ENCODE results near the gene HYAL1.
"Not testable (repeated sequence)": the region's sequence is repeated elsewhere in the genome, so short reads cannot be mapped to it uniquely, and the experiment has no call there.

Gene HYAL1

DNA sequence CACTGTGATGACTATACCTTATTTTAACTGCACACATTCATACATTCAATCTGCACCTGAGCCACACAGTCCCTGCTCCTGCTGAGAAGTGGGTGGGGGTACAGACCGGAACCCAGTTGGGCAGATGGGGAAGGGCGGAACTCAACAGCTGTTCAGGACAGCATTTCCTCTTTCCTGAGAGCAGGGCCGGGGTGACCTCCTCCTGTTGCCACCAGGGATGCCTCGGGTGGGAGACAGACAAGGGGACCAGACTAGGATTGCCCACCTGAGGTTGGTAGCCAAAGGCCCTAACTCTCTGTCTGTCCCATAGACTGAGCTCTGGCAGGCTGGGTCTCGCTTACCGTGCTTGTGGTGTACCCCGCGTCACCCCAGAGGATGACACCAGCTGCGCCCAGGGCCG is 15.2 kb upstream of the HYAL1 start:
- DNase-seq (ENCODE audit: low read depth in 2 of 2) = no peak

DNA sequence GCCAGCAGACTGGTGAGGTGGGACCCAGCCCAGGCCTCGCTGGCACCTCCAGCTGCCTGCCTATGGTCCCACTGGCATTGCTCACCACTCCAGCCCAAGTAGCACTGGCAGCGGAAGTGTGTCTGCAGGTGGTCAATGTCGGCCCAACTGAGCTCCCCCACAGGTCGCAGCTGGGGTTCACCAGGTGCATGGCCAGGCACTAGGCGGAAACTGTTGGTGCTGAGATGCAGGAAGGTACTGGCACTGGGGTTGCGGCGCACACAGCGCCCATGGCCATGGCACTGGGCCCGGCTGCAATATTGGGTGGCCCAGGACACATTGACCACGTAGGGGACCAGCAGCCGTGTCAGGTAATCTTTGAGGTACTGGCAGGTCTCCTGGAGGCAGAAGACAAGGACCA is 14.8 kb upstream of the HYAL1 start:
- DNase-seq (ENCODE audit: low read depth in 2 of 2) = no peak

DNA sequence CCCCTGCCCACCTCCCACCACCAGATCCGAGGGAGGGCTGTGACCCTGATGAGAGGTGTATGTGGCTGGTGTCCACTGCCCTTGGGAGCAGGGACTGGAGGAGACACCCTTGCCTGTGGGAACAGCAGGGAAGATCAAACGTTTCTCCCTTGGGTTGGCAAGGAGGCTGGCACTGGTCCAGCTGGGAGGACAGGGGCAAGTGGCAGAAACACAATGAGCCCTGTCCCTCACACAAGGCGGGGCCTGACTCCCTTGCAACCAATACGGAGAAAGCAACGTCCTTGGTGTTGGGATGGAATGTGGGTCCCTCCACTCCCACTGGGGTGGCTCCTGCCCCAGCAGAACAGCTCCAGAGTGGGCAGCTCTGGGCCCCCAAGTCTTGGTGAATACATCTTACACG is 13.9 kb upstream of the HYAL1 start:
- DNase-seq (ENCODE audit: low read depth in 2 of 2) = no peak

DNA sequence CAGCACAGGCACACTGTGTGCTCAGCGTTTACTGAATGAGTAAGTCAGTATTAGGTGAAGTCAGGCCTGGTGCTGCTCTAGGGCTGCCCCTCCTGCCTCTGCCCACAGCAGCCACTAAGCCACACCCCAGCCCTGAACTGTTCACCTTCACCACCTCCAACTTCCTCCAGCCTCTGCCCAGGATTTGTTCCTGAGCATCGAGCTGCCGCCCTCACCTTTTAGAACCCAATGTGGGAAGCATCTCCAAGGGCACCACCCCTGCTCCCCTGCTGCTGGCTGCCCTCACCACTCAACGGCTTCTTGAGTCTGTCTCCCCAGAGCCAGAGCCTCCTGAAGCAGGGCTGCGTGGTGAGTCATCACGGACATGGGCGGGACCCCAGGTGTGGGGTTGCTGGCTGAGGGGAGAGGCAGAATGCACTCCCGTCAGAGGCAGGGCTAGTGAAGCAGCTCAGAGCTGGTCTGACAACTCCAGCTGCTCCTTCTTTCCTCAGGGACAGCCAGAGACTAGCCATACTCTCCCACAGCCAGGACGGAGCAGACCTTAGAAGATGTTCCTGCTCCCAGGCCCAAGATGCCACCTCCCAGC is 13.4 kb upstream of the HYAL1 start:
- DNase-seq (ENCODE audit: low read depth in 2 of 2) = peak; percentile 50 to 58

DNA sequence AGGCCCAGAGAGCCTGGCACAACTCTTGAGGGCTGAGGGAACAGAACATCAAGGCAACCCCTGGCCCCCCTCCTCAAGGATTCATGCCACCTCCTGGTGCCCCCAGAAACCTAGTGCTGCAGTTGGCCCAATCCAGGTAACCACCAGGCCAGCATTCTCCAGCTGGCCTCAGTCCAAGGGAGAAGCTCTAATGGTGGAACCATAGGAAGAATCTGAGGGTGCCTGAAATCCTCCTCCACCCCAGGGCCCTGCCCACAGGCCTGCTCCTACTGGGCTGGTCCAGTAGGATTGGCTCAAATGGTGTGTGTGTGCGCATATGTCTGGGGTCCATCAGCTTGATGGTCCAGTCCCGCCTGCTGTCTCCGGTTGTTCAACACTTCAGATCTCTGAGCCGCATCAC is 11.4 kb upstream of the HYAL1 start:
- DNase-seq (ENCODE audit: low read depth in 2 of 2) = no peak

DNA sequence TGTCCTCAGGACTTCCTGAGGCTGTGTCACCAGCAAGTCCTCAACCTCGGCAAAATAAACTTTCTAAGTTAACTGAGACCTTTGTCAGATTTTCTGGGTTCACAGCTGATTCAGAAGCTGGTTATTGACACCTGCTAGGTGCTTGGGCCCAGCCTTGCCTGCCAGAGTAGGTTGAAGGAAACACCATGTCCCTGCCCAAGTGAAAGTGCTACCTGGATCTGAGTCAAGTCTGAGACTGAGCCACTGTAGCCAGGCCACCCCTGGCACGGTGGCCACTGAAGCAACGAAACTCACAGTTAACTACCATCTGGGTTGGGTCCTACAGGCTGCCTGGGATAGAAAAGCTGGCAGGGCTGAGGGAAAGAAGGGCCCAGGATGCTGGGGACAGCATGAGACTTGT is 11.0 kb upstream of the HYAL1 start:
- no peak for DNase-seq (ENCODE audit: low read depth in 2 of 2)

DNA sequence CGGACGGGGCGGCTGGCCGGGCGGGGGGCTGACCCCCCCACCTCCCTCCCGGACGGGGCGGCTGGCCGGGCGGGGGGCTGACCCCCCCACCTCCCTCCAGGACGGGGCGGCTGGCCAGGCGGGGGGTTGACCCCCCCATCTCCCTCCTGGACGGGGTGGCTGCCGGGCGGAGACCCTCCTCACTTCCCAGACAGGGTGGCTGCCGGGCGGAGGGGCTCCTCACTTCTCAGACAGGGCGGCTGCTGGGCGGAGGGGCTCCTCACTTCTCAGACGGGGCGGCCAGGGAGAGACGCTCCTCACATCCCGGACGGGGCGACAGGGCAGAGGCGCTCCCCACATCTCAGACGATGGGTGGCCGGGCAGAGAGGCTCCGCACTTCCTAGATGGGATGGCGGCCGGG is 8.7 kb upstream of the HYAL1 start:
- DNase-seq (ENCODE audit: low read depth in 2 of 2) = not testable (repeated sequence)

DNA sequence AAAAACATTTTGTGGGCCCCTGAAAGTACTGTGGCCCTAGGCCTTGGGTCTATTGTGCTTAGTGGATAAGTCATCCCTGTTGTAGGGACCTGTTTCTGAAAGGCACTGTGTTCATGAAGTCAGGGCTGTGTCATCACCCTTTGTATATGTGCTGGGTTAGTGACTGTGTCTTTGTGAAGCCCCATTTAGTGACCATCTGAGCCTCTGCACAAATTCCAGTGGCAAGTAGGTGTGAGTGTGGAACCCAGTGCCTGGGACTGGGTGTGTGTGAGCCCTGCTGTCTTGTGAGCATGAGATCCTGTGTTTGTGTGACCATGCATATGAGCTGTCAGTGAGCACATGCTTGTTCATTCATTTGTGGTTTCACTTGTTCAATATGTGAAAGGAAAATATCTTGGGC is 1.2 kb upstream of the HYAL1 start:
- no peak for DNase-seq (ENCODE audit: low read depth in 2 of 2)

DNA sequence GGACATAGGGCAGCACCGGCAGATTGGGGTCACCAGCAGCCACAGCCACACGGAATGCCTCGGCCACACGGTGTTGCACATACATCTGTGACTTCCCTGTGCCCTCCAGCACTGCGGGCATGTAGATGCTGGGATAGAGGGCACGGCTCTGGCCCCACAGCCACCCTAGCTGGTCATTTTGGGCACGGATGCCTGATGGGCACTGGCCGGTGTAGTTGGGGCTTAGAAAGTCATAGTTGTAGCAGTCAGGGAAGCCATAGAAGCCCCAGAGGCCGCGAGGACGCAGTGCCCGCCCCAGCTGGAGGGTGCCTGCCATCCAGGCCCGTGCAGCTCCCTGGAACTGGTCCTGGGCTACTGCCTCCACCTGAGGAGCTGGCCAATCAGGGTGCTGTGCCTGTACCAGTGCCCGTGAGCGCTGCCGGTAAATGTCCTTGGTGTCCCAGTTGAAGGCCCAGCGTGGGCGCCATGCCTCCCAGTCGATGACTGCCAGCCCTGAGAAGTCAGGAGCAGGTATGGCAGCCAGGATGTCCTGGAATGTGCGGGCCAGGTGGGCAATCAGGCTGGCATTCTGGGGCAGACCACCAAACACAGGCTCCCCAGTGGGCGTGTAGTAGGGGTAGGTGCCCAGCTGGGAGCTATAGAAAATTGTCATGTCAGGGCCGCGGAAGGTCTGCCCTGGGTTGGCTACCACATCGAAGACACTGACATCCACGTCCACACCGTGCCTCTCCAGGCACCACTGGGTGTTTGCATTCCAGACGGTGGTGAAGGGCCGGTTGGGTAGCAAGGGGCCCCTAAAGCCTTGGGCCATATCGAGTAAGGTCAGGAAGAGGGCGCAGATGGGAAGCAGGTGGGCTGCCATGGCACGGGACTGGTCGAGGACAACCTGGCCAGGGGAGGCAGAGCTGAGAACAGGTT is 1.0 kb downstream of the HYAL1 start:
- no peak for DNase-seq (ENCODE audit: low read depth in 2 of 2)

DNA sequence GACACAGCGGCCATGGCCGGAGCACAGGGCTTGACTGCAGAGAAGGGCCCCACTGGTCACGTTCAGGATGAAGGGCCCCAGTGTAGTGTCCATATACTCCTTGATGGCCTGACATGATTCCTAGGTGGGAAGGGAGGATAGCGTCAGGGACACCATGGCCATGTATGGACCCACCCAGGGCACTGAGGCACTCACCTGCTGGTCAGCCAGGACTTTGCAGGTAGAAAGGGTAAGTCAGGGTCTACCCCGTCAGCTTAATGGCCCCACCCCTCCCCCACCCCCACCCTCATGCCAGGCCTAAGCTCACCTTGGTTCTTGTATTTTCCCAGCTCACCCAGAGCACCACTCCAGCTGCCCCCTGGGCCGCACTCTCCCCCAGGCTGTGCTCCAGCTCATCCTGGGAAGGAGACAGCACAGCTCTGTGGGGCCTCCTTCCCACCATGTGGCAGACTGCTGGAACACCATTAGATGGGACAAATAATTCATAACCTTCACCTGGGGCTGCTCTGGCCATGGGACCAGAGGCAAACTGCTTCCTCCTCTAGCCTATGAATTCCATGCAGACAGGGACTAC is 2.6 kb downstream of the HYAL1 start:
- no peak for DNase-seq (ENCODE audit: low read depth in 2 of 2)

DNA sequence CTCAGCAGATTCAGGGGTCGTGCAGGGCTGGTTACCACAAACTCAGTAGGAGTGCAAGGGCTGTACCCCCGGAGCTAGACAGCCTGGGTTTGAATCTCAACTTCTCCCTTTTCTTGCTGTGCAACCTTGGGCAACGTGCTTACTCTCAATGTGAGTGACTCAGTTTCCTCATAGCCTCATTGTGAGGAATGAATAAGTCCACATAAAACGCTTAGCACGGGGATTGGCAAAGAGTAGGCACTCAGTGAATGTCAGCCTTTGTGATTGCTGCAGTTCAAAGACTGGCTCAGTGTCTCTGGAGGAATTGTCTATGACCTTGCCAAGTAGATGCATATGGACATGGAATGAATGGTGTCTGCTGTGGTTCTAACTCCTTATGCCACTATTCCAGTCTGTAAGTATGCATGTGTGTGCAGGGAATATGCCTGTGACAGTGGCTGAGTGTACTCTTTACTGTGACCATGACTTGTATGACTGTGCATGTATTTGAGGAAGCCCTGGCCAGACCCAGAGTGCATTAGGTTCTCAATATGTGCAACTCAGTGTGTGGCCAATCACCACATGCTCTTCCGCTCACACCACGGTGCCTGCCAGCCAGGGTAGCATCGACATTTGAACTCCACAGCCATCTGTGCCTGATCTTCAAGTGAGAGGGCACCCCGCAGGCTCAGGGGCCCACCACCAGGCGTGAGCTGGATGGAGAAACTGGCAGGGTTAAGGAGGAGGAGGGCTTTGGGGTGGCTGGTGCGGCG is 3.3 kb downstream of the HYAL1 start:
- DNase-seq (ENCODE audit: low read depth in 2 of 2) = no peak

DNA sequence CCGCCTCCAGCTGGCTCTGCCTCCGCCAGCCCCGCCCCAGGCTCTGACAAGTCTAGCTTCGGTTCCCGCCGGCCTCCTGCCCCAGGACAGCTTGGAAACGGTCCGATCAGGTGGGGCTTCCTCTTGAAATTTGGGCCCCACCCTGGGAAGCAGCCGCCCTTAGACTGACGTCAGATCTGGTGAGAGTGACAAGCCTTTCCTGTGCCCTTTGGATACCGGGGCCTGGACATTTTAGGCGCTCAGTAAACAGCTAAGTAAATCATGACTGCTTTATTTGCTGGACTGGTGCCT is 3.8 kb downstream of the HYAL1 start:
- no peak for DNase-seq (ENCODE audit: low read depth in 2 of 2)

DNA sequence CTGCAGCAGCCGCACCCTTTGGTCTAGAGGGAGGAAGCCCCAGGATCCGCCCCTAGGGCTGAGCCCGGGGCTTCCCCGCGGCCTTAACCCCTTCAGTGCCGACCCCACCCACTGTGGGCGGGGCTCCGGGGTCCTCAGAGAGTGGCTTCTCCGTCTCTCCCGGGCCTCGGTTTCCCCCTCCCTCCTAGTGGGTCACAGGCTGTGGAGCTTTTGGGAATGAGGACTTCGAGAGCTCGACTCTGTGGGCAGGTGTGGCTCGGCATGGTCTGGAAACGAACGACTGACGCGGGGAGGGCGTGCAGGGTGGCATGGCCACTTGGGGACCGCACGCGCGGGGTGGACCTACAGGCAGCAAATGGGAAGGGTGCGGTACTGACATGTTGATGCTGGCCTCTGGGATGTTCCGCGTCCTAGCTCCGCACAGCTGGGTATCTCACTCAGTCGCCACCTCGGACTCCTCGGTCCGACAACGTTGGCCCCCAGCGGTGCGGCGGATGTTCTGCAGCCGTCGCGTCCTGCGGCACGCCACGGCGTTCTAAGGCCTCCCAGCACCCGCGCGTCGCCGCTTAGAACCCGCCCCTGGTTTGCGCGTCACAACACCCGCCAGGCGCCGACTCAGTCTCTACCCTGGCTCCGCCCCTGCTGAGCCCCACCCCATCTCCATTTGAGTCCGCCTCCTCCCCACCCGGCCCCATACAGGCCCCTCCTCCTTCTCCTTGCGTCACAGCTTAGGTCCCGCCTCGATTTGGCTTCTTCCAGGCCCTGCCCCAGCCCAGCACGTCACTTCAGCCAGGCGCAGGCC is 4.3 kb downstream of the HYAL1 start, which contains the start of the genes HYAL3 and NAA80:
TSS of gene HYAL3 (minus strand) at position 570 of the 802 bp plus-strand sequence. CDS start 3,803 bp downstream, outside the sequence.
TSS of gene NAA80 (minus strand) at position 570 of the 802 bp plus-strand sequence. CDS start 1,942 bp downstream, outside the sequence.
- peak; percentile 98 to 99 for DNase-seq (ENCODE audit: low read depth in 2 of 2)

DNA sequence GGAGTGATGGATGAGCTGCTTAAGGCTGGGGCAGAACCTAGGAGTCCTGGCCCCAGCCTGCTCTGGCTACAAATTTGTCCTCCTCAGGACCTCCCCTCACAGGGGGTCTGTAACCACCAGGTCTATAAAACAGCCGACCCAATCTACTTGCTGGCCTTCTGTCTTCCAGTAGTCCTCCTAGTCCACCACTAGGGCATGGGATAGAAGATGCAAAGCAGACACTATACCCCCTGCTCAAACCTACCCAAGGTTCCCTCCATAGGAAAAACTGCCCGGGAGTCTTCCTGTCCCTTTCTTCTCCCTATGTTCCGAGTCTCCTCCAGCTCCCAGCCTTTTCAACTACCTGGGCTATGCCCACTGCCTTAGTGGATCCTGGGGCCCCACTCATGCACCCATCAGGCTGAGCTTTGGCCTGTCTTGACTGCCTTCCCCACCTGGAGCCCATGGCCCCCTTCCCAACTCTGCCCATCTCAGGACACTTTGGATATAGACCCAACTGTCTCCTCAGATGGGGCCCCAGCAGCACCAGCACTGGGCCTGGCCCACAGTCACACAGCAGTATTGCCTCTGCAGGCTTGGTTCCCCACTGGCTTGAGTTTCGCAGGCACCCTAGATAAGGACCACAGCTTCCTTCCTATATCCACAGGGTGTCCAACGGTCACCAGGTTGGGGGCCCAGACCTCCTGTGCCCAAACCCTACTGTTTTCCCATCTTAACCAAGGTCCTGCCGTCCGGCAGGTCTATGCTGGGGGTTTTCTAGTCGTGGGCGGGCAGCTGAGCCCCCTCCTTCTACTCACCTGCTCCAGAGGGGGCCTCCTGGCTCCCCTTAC is 5.3 kb downstream of the HYAL1 start:
- DNase-seq (ENCODE audit: low read depth in 2 of 2) = no peak

DNA sequence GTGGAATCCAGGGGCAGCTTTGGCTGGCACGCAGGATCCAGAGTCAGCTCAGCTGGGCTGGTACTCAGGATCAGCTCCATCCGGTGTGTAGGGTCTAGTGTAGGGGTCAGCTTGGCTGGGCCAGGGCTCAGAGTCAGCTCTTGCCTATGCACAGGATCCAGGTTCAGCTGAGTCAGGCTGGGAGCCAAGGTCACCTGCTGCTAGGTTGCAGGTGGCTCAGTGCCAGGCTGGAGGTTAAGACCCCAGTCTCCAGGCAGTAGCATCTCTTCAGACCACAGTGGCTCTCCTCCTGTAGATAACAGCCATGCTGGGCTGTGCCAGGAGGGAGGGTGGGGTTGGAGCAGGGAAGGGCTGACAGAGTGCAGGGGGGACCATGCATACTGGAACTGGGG is 6.0 kb downstream of the HYAL1 start:
- DNase-seq (ENCODE audit: low read depth in 2 of 2) = no peak

DNA sequence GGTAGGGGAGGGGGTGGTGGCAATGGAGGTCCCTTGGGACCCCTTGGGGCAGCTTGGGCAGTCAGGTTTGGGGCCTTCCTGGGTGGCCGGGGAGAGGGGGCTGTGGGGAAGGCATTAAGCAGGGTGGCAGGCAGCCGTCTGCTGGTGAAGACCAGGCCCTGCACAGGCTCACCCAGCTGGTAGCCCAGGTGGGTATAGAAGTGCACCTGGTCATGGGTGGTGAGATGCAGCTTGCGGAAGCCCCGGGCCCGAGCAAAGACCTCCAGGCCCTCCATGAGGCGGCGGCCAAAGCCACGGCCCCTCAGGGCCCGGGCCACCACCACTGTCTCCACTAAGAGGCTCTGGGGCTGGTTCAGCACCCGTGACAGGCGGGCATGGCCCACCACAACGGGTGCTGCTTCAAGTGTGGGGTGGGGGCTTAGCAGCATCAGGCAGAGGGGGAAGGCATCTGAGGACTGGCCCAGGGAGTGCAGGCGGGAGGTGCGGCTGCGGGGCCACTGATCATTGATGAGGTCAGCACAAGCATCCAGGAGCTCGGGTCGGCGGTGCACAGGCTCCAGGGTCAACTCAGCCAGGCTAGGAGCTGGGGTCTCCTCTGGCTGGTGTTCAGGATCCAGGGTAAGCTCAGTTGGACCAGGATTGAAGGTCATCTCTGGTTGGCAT is 6.5 kb downstream of the HYAL1 start:
- no peak for DNase-seq (ENCODE audit: low read depth in 2 of 2)

DNA sequence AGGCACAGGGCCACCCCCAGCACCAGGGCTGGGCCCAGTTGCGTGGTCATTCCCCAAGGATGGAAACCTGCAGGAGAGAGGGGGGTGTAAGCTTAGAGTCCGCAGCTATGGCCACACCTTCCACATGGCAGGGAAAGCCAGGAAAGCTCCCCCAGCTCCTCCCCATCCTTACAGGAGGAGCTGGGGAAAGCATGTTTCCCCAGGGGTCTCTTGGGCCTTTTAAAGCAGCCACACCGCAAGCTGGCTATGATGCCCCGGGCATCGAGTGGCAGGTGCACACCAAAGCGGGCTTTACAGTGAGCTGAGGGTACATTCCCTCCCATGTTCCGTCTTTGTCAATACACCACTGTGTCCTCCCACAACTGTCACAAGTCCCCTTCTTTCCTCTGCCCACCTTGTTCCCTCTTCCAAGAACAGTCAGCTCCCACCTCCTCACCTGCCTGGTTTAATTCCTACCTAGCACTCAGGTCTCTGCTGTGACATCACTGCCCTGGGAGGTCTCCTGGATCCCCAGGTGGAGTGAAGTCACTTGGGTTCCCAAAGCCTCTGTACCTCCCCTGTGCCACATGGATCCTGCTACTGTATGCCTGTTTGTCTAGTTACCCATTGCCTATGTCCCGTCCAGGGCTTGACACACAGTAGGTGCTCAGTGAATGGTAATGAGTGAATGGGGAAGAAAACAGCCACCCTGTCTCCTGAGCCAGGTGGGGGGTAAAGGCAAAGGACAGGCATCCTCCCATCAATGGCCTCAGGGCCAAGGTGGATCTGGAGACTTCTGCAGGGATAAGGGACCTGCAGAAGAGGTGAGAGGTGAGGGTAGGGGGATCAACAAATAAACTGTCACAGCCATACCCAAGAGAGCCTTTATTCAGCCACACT is 7.6 kb downstream of the HYAL1 start:
- DNase-seq (ENCODE audit: low read depth in 2 of 2) = no peak

DNA sequence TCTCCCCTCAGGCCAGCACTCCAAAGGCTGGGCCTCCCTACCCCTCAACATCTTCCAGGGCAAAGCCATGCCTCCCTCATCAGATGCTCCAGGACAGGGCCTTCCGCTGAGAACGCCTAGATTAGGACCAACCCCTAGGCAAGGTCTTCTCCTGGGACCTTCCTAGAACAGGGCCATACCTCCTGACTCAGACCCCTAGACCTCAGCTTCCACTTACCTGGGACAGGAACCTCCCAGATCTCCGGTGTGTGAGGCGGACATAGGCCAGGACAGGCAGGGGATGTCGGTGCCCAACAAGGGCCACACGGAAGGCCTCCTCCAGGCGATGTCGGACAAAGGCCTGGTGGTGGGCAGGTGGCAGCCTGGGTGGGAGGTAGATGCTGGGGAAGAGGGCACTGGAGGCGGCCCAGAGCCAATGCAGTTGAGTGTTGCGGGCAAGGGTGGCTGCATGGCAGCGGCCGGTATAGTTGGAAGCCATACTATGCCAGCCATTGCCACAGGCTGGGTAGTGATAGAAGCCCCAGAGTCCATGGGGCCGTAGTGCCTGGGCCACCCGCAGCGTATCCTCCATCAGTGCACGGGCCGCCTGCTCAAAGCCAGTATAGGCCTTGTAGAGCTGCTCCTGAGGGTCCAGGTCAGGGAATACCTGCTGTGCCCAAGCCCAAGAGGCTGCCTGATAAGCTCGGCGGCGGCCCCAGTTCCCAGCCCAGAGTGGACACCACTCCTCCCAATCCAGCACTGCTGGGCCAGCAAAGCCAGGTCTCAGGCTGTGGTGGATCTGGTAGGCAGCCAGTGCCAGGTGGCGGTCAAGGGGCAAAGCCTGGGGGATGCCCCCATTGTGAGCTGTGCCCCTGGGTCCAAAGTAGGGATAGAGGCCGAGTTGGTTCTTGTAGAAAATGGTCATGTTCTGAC is 8.6 kb downstream of the HYAL1 start:
- no peak for DNase-seq (ENCODE audit: low read depth in 2 of 2)

Measured in stimulated activated CD8-positive, alpha-beta memory T cell treated with anti-CD3 and anti-CD28 coated beads, Interleukin-2, amount 100 ng/mL, for 48 hours (primary cell).